Measurements from ENCODE around the gene MFSD12.

DNA sequence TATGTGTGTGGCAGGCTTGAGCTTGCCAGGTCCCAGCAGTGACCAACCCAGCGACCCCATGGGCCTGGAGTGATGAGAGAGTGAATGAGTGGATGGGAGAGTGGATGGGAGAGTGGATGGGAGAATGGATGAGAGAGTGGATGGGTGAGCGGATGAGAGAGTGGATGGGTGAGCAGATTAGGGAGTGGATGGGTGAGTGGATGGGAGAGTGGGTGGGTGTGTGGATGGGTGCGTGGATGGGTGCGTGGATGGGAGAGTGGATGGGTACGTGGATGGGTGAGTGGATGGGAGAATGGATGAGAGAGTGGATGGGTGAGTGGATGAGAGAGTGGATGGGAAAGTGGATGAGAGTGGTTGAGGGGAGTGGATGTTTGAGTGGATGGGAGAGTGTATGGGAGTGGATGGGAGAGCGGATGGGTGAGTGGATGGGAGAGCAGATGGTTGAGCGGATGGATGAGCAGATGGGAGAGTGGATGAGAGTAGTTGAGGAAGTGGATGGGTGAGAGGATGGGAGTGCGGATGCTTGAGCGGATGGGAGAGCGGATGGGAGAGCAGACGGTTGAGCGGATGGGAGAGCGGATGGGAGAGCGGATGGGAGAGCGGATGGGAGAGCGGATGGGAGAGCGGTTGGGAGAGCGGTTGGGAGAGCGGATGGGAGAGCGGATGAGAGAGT lies 28.7 kb downstream of the MFSD12 start:
- TF ChIP-seq CTCF (IDR thresholded peaks at IDR 0.05; ENCODE audit: insufficient read depth, low read depth, low read length) (no peak), EZH2 (IDR thresholded peaks at IDR 0.05; ENCODE audit: insufficient read depth, low read length) (no peak)

Data from astrocyte (in vitro differentiated cells and primary cell).